Neural progenitor cell (in vitro differentiated cells): ENCODE results near the gene ZNF423.

ENCODE experiments used
- CTCF ChIP-seq: fragments of 200-600 bp; sonication (generic); IDR thresholded peaks from 2 replicates; pipeline ENCODE4 v1.5.1; 2017; ENCODE audit warnings: antibody characterized with exemption, mild to moderate bottlenecking
- EZH2 ChIP-seq: fragments of 200-600 bp; sonication (generic); IDR thresholded peaks from 2 replicates; pipeline ENCODE4 v1.6.1; 2017; ENCODE audit warnings: antibody characterized with exemption, mild to moderate bottlenecking, moderate library complexity
- EZH2phosphoT487 ChIP-seq: fragments of 200-600 bp; sonication (generic); IDR thresholded peaks from 2 replicates; pipeline ENCODE4 v1.6.1; 2017; ENCODE audit warnings: antibody characterized with exemption

- TF ChIP-seq CTCF (no peak), EZH2 (no peak), EZH2phosphoT487 (no peak)
These were observed 361.4 kb downstream of the ZNF423 start for GRCh38 chr16:49494474-49494873.
